H1 (cell line): ENCODE results near the gene NEDD4L. TPM values are rescaled to one million over a fixed set of nuclear protein-coding genes. Genes with fewer than 3 reads are reported as not detected.

ENCODE experiments used
- CTCF ChIA-PET: fragments of 300-600 bp; sonication (Branson Sonifier 250); formaldehyde crosslinking; loops from one replicate; lab custom pipeline; 2021; ENCODE audit not compliant: partially characterized antibody; lab: Charles Lee
- POLR2A ChIA-PET: fragments of 300-600 bp; sonication (Branson Sonifier 250); formaldehyde crosslinking; loops from one replicate; lab custom pipeline; 2021; ENCODE audit warnings: inconsistent platforms; ENCODE audit not compliant: partially characterized antibody; lab: Charles Lee
- DNase-seq, 2 experiments: peaks; one replicate each; pipeline versions ENCODE4 v3.0.0 to v3.0.0-alpha.2; 2010 to 2022; ENCODE audit warnings: low spot score in 2 of 2, low read depth in 1 of 2, mixed read lengths in 1 of 2
- FAIRE-seq: peaks from 2 replicates; lab custom pipeline; 2011; peaks lifted over from hg19 to GRCh38; lab: Jason Lieb, UNC
- H2AFZ ChIP-seq: 2 replicates; pipeline ENCODE4 v1.8.1; 2012; ENCODE audit warnings: low read length, inconsistent platforms
- H2AK5ac ChIP-seq: 2 replicates; pipeline ENCODE4 v1.6.1; 2013; ENCODE audit warnings: low read depth, low read length
- H2BK120ac ChIP-seq: replicated peaks from 2 replicates; pipeline ENCODE3; 2013; ENCODE audit warnings: low read depth, low read length, inconsistent platforms
- H2BK12ac ChIP-seq: 2 replicates; pipeline ENCODE4 v1.6.1; 2013; ENCODE audit warnings: low read depth, low read length
- H2BK15ac ChIP-seq: 2 replicates; pipeline ENCODE4 v1.6.1; 2013; ENCODE audit warnings: low read length
- H2BK20ac ChIP-seq: 2 replicates; pipeline ENCODE4 v1.6.1; 2013; ENCODE audit warnings: low read length
- H2BK5ac ChIP-seq: 2 replicates; pipeline ENCODE4 v1.6.1; 2013; ENCODE audit warnings: low read depth, low read length
- H3K14ac ChIP-seq: 2 replicates; pipeline ENCODE4 v1.6.1; 2013; ENCODE audit warnings: inconsistent platforms; ENCODE audit not compliant: insufficient read length
- H3K18ac ChIP-seq: 2 replicates; pipeline ENCODE4 v1.6.1; 2013; ENCODE audit warnings: low read length; ENCODE audit errors: extremely low read depth
- H3K23ac ChIP-seq: 2 replicates; pipeline ENCODE4 v1.6.1; 2013; ENCODE audit warnings: inconsistent platforms; ENCODE audit not compliant: insufficient read length
- H3K23me2 ChIP-seq: 2 replicates; pipeline ENCODE4 v1.6.1; 2013; ENCODE audit warnings: low read depth, low read length
- H3K27ac ChIP-seq: 2 replicates; pipeline ENCODE4 v1.6.1; 2011; ENCODE audit warnings: low read depth, low read length, inconsistent platforms
- H3K27me3 ChIP-seq, 4 experiments: replicated peaks in 1 of 4; 1 replicate in 1 of 4; 2 replicates in 3 of 4; pipeline versions ENCODE4 v1.6.1 to v1.8.1; 2011 to 2013; ENCODE audit warnings: low read length in 3 of 4, mild to moderate bottlenecking in 3 of 4, inconsistent platforms in 2 of 4, mixed read lengths in 2 of 4, moderate library complexity in 1 of 4; ENCODE audit not compliant: control insufficient read depth in 3 of 4, insufficient read depth in 3 of 4; ENCODE audit errors: extremely low read depth in 1 of 4
- H3K36me3 ChIP-seq, 4 experiments: 2 replicates each; pipeline versions ENCODE4 v1.6.1 to v1.8.1; 2011 to 2013; ENCODE audit warnings: mild to moderate bottlenecking in 4 of 4, low read length in 3 of 4, moderate library complexity in 2 of 4, control low read depth in 1 of 4, inconsistent platforms in 1 of 4; ENCODE audit not compliant: insufficient read depth in 4 of 4, control insufficient read depth in 2 of 4
- H3K4ac ChIP-seq: replicated peaks from 2 replicates; pipeline ENCODE3; 2013; ENCODE audit warnings: low read length, low read depth, mixed read lengths, inconsistent platforms; ENCODE audit not compliant: insufficient read length
- H3K4me1 ChIP-seq, 4 experiments: replicated peaks in 1 of 4; 1 replicate in 1 of 4; 2 replicates in 3 of 4; pipeline versions ENCODE4 v1.6.1 to v1.8.1; 2011 to 2013; ENCODE audit warnings: low read length in 3 of 4, inconsistent platforms in 2 of 4, mixed read lengths in 1 of 4; ENCODE audit not compliant: insufficient read depth in 4 of 4, control insufficient read depth in 3 of 4
- H3K4me2 ChIP-seq, 2 experiments: 2 replicates each; pipeline versions ENCODE4 v1.6.1 to v1.8.1; 2011 to 2013; ENCODE audit warnings: low read depth in 2 of 2, low read length in 2 of 2, control low read depth in 1 of 2, inconsistent platforms in 1 of 2, mild to moderate bottlenecking in 1 of 2; ENCODE audit not compliant: insufficient read depth in 1 of 2
- H3K4me3 ChIP-seq, 4 experiments: fragments of 200-600, 300-600 bp in 1 of 4; sonication (generic), shearing (Covaris generic), sonication (Bioruptor Twin) in 1 of 4; 2 replicates each; pipeline versions ENCODE4 v1.5.1 to v1.8.1; 2011 to 2016; ENCODE audit warnings: low read length in 4 of 4, low read depth in 3 of 4, control low read depth in 2 of 4, inconsistent platforms in 2 of 4, mild to moderate bottlenecking in 2 of 4, mixed read lengths in 1 of 4, moderate library complexity in 1 of 4; ENCODE audit not compliant: insufficient read depth in 2 of 4; ENCODE audit errors: extremely low read depth in 1 of 4
- H3K56ac ChIP-seq: replicated peaks from 2 replicates; pipeline ENCODE3; 2013; ENCODE audit warnings: low read depth, mild to moderate bottlenecking, mixed read lengths, low read length, inconsistent platforms; ENCODE audit not compliant: insufficient read length
- H3K79me1 ChIP-seq: 2 replicates; pipeline ENCODE4 v1.6.1; 2013; ENCODE audit warnings: low read depth, low read length, control low read depth
- H3K79me2 ChIP-seq, 2 experiments: 2 replicates each; pipeline versions ENCODE4 v1.6.1 to v1.8.1; 2012 to 2013; ENCODE audit warnings: low read length in 2 of 2, mild to moderate bottlenecking in 2 of 2, inconsistent platforms in 1 of 2; ENCODE audit not compliant: insufficient read depth in 2 of 2, control insufficient read depth in 1 of 2
- H3K9ac ChIP-seq, 4 experiments: replicated peaks in 1 of 4; 1 replicate in 1 of 4; 2 replicates in 3 of 4; pipeline versions ENCODE4 v1.6.1 to v1.8.1; 2011 to 2013; ENCODE audit warnings: low read depth in 3 of 4, low read length in 3 of 4, control low read depth in 2 of 4, mild to moderate bottlenecking in 2 of 4, moderate library complexity in 2 of 4, inconsistent platforms in 1 of 4; ENCODE audit errors: extremely low read depth in 1 of 4
- H3K9me3 ChIP-seq, 2 experiments: 2 replicates each; pipeline versions ENCODE4 v1.6.1 to v1.8.1; 2012 to 2013; ENCODE audit warnings: mild to moderate bottlenecking in 2 of 2, moderate library complexity in 2 of 2, control low read depth in 1 of 2, inconsistent platforms in 1 of 2, low read depth in 1 of 2, low read length in 1 of 2, mixed read lengths in 1 of 2; ENCODE audit not compliant: insufficient read depth in 2 of 2
- H4K20me1 ChIP-seq, 2 experiments: replicated peaks in 1 of 2; 2 replicates each; pipeline versions ENCODE3 to v1.8.1; 2011 to 2013; ENCODE audit warnings: inconsistent platforms in 2 of 2, low read length in 2 of 2, mild to moderate bottlenecking in 1 of 2; ENCODE audit not compliant: insufficient read depth in 2 of 2, control insufficient read depth in 1 of 2
- H4K5ac ChIP-seq: 2 replicates; pipeline ENCODE4 v1.6.1; 2013; ENCODE audit warnings: low read length, low read depth, mixed read lengths, inconsistent platforms; ENCODE audit not compliant: insufficient read length
- H4K8ac ChIP-seq: 2 replicates; pipeline ENCODE4 v1.8.0; 2013; ENCODE audit warnings: mild to moderate bottlenecking, moderate library complexity, low read length, inconsistent platforms; ENCODE audit not compliant: insufficient read depth; ENCODE audit errors: extremely low read depth
- H4K91ac ChIP-seq: replicated peaks from 2 replicates; pipeline ENCODE3; 2013; ENCODE audit warnings: low read length, mixed read lengths, inconsistent platforms; ENCODE audit not compliant: insufficient read length
- BACH1 ChIP-seq: IDR thresholded peaks from 2 replicates; pipeline ENCODE4 v1.6.1; 2012; ENCODE audit warnings: low read length, improper control_type of control experiment
- CHD1 ChIP-seq: IDR thresholded peaks from 2 replicates; pipeline ENCODE4 v1.6.1; 2012; ENCODE audit warnings: low read depth, low read length, improper control_type of control experiment
- EZH2 ChIP-seq: fragments of 200-600 bp; sonication (generic); IDR thresholded peaks from 2 replicates; pipeline ENCODE4 v1.7.1; 2012; ENCODE audit warnings: low read depth, mild to moderate bottlenecking, moderate library complexity, low read length, inconsistent platforms; ENCODE audit not compliant: severe bottlenecking
- HDAC2 ChIP-seq, 2 experiments: fragments of 300-600 bp in 1 of 2; sonication (generic) in 1 of 2; IDR thresholded peaks; 2 replicates each; pipeline ENCODE4 v1.6.1; 2011 to 2012; ENCODE audit warnings: low read depth in 2 of 2, low read length in 2 of 2, mild to moderate bottlenecking in 2 of 2, moderate library complexity in 2 of 2, borderline replicate concordance in 1 of 2, inconsistent platforms in 1 of 2
- MAFK ChIP-seq: IDR thresholded peaks from 2 replicates; pipeline ENCODE4 v1.6.1; 2012; ENCODE audit warnings: low read depth, mild to moderate bottlenecking, improper control_type of control experiment, low read length
- NRF1 ChIP-seq: IDR thresholded peaks from 2 replicates; pipeline ENCODE4 v1.6.1; 2011; ENCODE audit warnings: mild to moderate bottlenecking, low read depth, low read length, improper control_type of control experiment
- POLR2A ChIP-seq, 2 experiments: IDR thresholded peaks; 1 replicate in 1 of 2; 2 replicates in 1 of 2; pipeline ENCODE4 v1.6.1; 2011; ENCODE audit warnings: low read depth in 2 of 2, low read length in 2 of 2, mild to moderate bottlenecking in 2 of 2; ENCODE audit errors: control extremely low read depth in 1 of 2
- POLR2AphosphoS5 ChIP-seq: IDR thresholded peaks from 2 replicates; pipeline ENCODE4 v1.6.1; 2011; ENCODE audit warnings: low read depth, low read length
- RAD21 ChIP-seq, 2 experiments: IDR thresholded peaks in 1 of 2; conservative IDR thresholded peaks in 1 of 2; 2 replicates each; pipeline ENCODE4 v1.6.1; 2011; ENCODE audit warnings: low read depth in 2 of 2, low read length in 2 of 2, improper control_type of control experiment in 1 of 2, inconsistent platforms in 1 of 2, mild to moderate bottlenecking in 1 of 2, moderate library complexity in 1 of 2
- RFX5 ChIP-seq: IDR thresholded peaks from 2 replicates; pipeline ENCODE4 v1.6.1; 2011; ENCODE audit warnings: low read depth, low read length, improper control_type of control experiment, borderline replicate concordance
- SP1 ChIP-seq: IDR thresholded peaks from 2 replicates; pipeline ENCODE4 v1.6.1; 2011; ENCODE audit warnings: low read depth, low read length
- SP4 ChIP-seq: IDR thresholded peaks from 2 replicates; pipeline ENCODE4 v1.6.1; 2012; ENCODE audit warnings: low read length, inconsistent platforms
- TAF7 ChIP-seq: optimal IDR thresholded peaks from 2 replicates; pipeline ENCODE3; 2011; ENCODE audit warnings: low read depth, mild to moderate bottlenecking, inconsistent platforms, low read length, moderate library complexity, borderline replicate concordance
- USF2 ChIP-seq: IDR thresholded peaks from 2 replicates; pipeline ENCODE4 v1.6.1; 2011; ENCODE audit warnings: low read length, improper control_type of control experiment
- WGBS, 2 experiments: shearing (Covaris generic) in 1 of 2; methylation state at CpG; one replicate each; pipeline versions ENCODE4 v1.1.6 to v1.1.7; 2013 to 2015; ENCODE audit warnings: low lambda C conversion rate in 2 of 2, mixed read lengths in 2 of 2, inconsistent platforms in 1 of 2, low coverage in 1 of 2, missing lambda C conversion rate in 1 of 2; ENCODE audit not compliant: insufficient replicate concordance in 2 of 2, insufficient coverage in 1 of 2, insufficient read length in 1 of 2; ENCODE audit errors: extremely low coverage in 1 of 2, missing lambda C conversion rate in 1 of 2; 5-methylcytosine and 5-hydroxymethylcytosine counted together
- polyA plus RNA-seq, 7 experiments: library from polyadenylated mRNA; depleted of rRNA in 3 of 7; stranded (reverse) in 5 of 7; unstranded in 2 of 7; fragments of >200 nt in 5 of 7; fragments of 200-250 nt in 2 of 7; gene quantifications; 1 replicate in 5 of 7; 2 replicates in 1 of 7; 4 replicates in 1 of 7; pipeline versions ENCODE4 v1.2.1 to v1.2.3, GENCODE V29; 2011 to 2013; ENCODE audit warnings: missing spikeins in 2 of 7, mixed read lengths in 2 of 7
- total RNA-seq: library from RNA; stranded (reverse); fragmentation: NEBNext Ultra II Directional; extraction: Animal tissue kit (Norgen Biotek cat#: 25700); gene quantifications from 2 replicates; pipeline ENCODE4 v1.2.1, GENCODE V29; 2021

The NEDD4L gene
- total and polyA plus RNA-seq, 2 of the 8 experiments (the other 6 are each of a cell fraction or from before 2014, with no cell fraction given): 37.3 to 69.8 TPM

GRCh38 chr18:58429442-58429841 is 385.4 kb downstream of the NEDD4L start:
- Histone ChIP-seq H2BK20ac (no peak overlapping the region), H2BK12ac (no peak overlapping the region), H3K18ac (peak overlapping the region; percentile 10), H3K4me1 (peaks cover 0 to 4% (median 0%) of the 10 kb centered on the region in 4 experiments; a peak in 2 of 7 replicates), H3K23ac (no peak overlapping the region), H2BK5ac (no peak overlapping the region), H2AFZ (peak overlapping the region; percentile 89), H3K23me2 (0 out of 2 replicates have a peak, but pooled peaks cover 2% of the 10 kb centered on the region), H3K14ac (no peak overlapping the region), H3K56ac (no peak overlapping the region), H2BK120ac (no peak overlapping the region), H2AK5ac (no peak overlapping the region), H3K27ac (no peak overlapping the region), H3K79me1 (no peaks in the 10 kb centered on the region), H4K5ac (no peak overlapping the region), H3K4ac (no peak overlapping the region), H3K4me2 (no peak overlapping the region), H2BK15ac (no peak overlapping the region), H3K9me3 (no peaks in the 10 kb centered on the region), H3K36me3 (no peaks in the 10 kb centered on the region), H4K20me1 (no peaks in the 10 kb centered on the region), H3K79me2 (no peaks in the 10 kb centered on the region), H3K27me3 (no peaks in the 10 kb centered on the region), H4K91ac (no peak overlapping the region), H3K9ac (no peak overlapping the region), H4K8ac (no peak overlapping the region), H3K4me3 (no peak overlapping the region)
- no peak for FAIRE-seq
- TF ChIP-seq USF2 (no peak), POLR2AphosphoS5 (no peak), POLR2A (IDR thresholded peaks at IDR 0.05; ENCODE audit: control extremely low read depth in 1 of 2, low read depth in 2 of 2, low read length in 2 of 2) (no peak), MAFK (no peak), SP1 (no peak), HDAC2 (IDR thresholded peaks at IDR 0.05; ENCODE audit: borderline replicate concordance in 1 of 2, low read depth in 2 of 2, low read length in 2 of 2) (no peak), TAF7 (no peak), BACH1 (no peak), SP4 (no peak), CHD1 (no peak), NRF1 (no peak), RFX5 (no peak), RAD21 (IDR thresholded peaks at IDR 0.05 in 1 of 2, conservative IDR thresholded peaks at IDR 0.05 in 1 of 2; ENCODE audit: low read depth in 2 of 2, low read length in 2 of 2) (no peak), EZH2 (no peak)
- no peak for DNase-seq
- POLR2A ChIA-PET: no interaction called here
- 78% methylated on average over 6 of the region's 6 CpGs; no CpG with 5 or more reads in 1 of the 2 experiments for WGBS, 2 experiments
- CTCF ChIA-PET: interaction anchor here (0.9 to 1.2 kb wide), 2 partner anchors 34 to 68 kb away, joined by 3 to 5 read pairs; no protein-coding TSS in a partner anchor
